ENCODE results near the gene KLRD1.
A peak's percentile ranks its signal among the peaks of the same experiment; 100 is the strongest.
"Not testable (repeated sequence)": the region's sequence is repeated elsewhere in the genome, so short reads cannot be mapped to it uniquely, and the experiment has no call there.

KLRD1 gene

GRCh38 chr12:10320643-10321042, 13.0 kb downstream of the KLRD1 start:
- no peak for TF ChIP-seq CTCF (IDR thresholded peaks at IDR 0.05; ENCODE audit: control insufficient read depth, insufficient read depth, low read depth, low read length, missing control alignments)
- no peak overlapping the region for H3K4me3 ChIP-seq (ENCODE audit: control insufficient read depth, low read depth, low read length)
- no peak for DNase-seq (ENCODE audit: low read depth)

- not testable (repeated sequence) for H3K4me3 ChIP-seq (ENCODE audit: control insufficient read depth, low read depth, low read length); DNase-seq (ENCODE audit: low read depth)
These were observed 21.0 kb downstream of the KLRD1 start for GRCh38 chr12:10328691-10329090.

GRCh38 chr12:10331642-10332239, 24.1 kb downstream of the KLRD1 start:
- DNase-seq (ENCODE audit: low read depth) = peak; percentile 31

GRCh38 chr12:10336196-10336595, 28.5 kb downstream of the KLRD1 start:
- DNase-seq (ENCODE audit: low read depth); H3K4me3 ChIP-seq (ENCODE audit: control insufficient read depth, low read depth, low read length): not testable (repeated sequence)

More at GRCh38 chr12:10331642-10332239, 24.1 kb downstream of the KLRD1 start:
- peak; percentile 83 for TF ChIP-seq CTCF (IDR thresholded peaks at IDR 0.05; ENCODE audit: control insufficient read depth, insufficient read depth, low read depth, low read length, missing control alignments)
- no peak overlapping the region for H3K4me3 ChIP-seq (ENCODE audit: control insufficient read depth, low read depth, low read length)

- H3K4me3 ChIP-seq (ENCODE audit: control insufficient read depth, low read depth, low read length); DNase-seq (ENCODE audit: low read depth): not testable (repeated sequence)
These were observed 30.8 kb downstream of the KLRD1 start for GRCh38 chr12:10338470-10338869.

GRCh38 chr12:10339053-10339840, 31.6 kb downstream of the KLRD1 start:
- no peak overlapping the region for H3K4me3 ChIP-seq (ENCODE audit: control insufficient read depth, low read depth, low read length)
- TF ChIP-seq CTCF (IDR thresholded peaks at IDR 0.05; ENCODE audit: control insufficient read depth, insufficient read depth, low read depth, low read length, missing control alignments) = no peak
- no peak for DNase-seq (ENCODE audit: low read depth)

GRCh38 chr12:10340946-10341345, 33.3 kb downstream of the KLRD1 start:
- not testable (repeated sequence) for H3K4me3 ChIP-seq (ENCODE audit: control insufficient read depth, low read depth, low read length); DNase-seq (ENCODE audit: low read depth)

GRCh38 chr12:10341892-10342509, 34.3 kb downstream of the KLRD1 start:
- TF ChIP-seq CTCF (IDR thresholded peaks at IDR 0.05; ENCODE audit: control insufficient read depth, insufficient read depth, low read depth, low read length, missing control alignments) = no peak
- H3K4me3 ChIP-seq (ENCODE audit: control insufficient read depth, low read depth, low read length) = no peak overlapping the region
- DNase-seq (ENCODE audit: low read depth) = no peak

- DNase-seq (ENCODE audit: low read depth); H3K4me3 ChIP-seq (ENCODE audit: control insufficient read depth, low read depth, low read length): not testable (repeated sequence)
These were observed 43.8 kb downstream of the KLRD1 start for GRCh38 chr12:10351457-10351856.

Measured in AG09309 (cell line).